HG02973 (cell line): Measurements from ENCODE around the gene B4GALT1.
A peak's percentile ranks its signal among the peaks of the same experiment; 100 is the strongest.
"Not testable (repeated sequence)": the region's sequence is repeated elsewhere in the genome, so short reads cannot be mapped to it uniquely, and the experiment has no call there.

ENCODE experiments used
- ATAC-seq: cut with Tn5 transposase; IDR thresholded peaks from one replicate; pipeline ENCODE4 v1.9.1; 2021; ENCODE audit warnings: moderate library complexity; ENCODE audit not compliant: unreplicated experiment

Gene B4GALT1

DNA sequence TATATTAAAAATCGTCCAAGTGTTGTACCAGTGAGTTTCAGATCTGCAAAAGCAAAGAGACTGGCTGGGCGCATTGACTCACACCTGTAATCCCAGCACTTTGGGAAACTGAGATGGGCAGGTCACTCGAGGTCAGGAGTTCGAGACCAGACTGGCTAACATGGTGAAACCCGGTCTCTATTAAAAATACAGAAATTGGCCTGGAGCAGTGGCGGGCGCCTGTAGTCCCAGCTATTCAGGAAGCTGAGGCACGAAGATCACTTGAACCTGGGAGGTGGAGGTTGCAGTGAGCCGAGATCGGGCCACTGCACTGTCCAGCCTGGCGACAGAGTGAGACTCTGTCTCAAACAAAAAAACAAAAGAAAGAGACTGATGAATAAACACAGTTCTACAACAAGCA lies 18.3 kb upstream of the B4GALT1 start:
- ATAC-seq = no peak

GRCh38 chr9:33184963-33185362 lies 17.8 kb upstream of the B4GALT1 start:
- ATAC-seq = no peak

GRCh38 chr9:33182519-33182918 lies 15.4 kb upstream of the B4GALT1 start:
- ATAC-seq = no peak

DNA sequence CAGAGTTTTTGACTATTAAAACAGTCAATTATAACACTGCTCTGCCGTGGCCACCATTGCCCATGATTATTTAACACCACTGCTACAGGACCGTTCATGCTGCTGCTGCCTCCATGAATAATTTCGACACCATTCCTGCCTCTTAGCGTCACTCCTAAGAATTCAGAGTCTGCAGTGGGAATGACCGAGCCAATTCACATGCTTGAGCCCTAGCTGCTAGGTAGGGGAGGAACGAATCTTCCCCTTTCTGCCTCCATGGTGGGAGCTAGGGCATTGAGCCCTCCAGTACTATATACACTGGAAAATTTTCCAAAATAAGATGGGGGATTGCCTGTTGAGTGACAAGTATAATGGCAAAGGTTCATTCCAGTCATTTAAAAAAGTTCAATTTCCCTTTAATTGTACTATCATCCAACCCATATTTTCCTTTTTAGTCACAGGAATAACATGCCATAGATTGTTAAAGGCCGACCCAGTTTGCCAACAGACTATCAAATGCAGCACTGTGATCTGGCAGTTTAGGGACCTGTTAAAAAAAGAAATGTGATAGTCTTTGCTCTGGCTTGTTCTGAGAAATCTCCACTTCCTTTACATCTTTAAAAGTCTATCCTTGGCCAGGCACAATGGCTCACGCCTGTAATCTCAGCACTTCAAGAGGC lies 13.5 kb upstream of the B4GALT1 start:
- no peak for ATAC-seq

DNA sequence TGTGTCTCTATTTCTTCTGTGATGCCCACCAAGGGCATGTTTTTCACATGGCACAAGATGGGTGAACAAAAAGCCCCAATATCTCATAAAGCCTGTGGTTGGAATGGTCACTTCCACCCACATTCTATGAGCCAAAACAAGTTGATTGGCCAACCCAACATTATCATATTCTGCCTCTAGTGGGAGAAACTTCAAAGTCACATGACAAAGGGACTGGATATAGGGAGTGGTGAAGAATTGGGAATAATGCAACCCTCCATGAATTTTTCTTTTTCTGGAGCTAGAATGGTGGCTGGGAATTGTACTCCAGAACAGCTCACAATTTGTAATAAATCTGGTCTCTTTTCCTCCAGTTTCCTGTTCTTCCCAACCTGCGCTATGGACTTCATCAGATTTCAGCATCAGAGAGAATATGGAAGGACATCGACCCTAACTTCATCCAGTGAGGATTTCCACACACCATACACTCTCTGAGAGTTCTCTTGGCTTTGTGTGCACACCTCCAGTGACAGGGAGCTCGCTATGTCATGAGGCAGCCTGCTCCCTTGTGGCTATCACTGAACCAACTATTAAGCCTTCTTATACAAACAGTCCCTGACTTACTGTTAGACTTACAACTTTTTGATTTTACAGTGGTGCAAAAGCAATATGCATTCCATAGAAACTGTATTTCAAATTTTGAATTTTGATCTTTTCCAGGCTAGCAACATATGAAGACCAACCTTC lies 12.0 kb upstream of the B4GALT1 start:
- ATAC-seq = no peak

- peak; percentile 68 for ATAC-seq
Observed at GRCh38 chr9:33177639-33178038, 10.5 kb upstream of the B4GALT1 start.

GRCh38 chr9:33177086-33177485 lies 9.9 kb upstream of the B4GALT1 start:
- no peak for ATAC-seq

GRCh38 chr9:33175649-33176325 lies 8.7 kb upstream of the B4GALT1 start:
- no peak for ATAC-seq

DNA sequence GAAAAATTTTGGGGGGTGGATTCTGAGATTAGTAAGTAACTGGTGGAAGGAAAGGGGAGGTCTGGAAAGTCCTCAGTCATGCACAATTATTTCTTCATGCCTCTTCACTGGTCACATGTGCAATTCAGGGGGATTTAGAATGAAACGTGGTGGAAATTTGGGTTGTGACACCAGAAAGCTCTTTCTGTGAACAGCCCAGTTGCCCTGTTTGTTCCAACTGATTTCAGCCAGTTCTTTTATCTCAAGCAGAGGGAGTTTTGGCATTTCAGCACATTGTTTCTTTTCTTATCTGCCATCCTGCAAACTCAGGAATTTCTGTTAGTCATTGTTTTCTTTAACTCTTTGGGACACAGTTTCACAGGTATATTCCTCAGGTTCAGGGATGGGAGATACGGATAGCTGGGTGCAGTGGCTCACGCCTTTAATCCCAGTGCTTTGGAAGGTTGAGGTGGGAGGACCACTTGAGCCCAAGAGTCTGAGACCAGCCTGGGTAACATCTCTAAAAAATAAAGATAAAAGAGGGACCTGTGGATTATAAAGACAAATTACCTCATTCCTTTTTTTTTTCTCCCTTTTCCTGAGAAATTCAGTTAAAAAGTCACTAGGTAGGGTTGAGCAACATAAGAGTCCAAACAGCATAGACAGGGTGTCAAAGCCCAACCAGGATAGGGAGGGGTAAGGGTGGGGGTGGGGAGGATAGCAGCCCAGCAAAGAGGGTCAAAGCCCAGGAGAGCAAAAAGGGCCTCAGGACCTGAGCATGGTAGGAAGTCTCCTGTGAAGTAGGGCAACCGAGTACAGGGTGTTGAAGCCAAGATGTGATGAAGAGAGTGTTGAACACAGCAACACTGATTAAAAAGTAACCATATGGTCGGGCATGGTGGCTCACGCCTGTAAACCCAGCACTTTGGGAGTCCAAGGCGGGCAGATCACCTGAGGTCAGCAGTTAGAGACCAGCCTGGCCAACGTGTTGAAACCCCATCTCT lies 5.4 kb upstream of the B4GALT1 start:
- no peak for ATAC-seq

- ATAC-seq = no peak
Observed at GRCh38 chr9:33170464-33171415, 3.6 kb upstream of the B4GALT1 start.

GRCh38 chr9:33168941-33169544 lies 1.9 kb upstream of the B4GALT1 start:
- ATAC-seq = no peak

- ATAC-seq = no peak
Observed at GRCh38 chr9:33167972-33168461, 881 bp upstream of the B4GALT1 start.

DNA sequence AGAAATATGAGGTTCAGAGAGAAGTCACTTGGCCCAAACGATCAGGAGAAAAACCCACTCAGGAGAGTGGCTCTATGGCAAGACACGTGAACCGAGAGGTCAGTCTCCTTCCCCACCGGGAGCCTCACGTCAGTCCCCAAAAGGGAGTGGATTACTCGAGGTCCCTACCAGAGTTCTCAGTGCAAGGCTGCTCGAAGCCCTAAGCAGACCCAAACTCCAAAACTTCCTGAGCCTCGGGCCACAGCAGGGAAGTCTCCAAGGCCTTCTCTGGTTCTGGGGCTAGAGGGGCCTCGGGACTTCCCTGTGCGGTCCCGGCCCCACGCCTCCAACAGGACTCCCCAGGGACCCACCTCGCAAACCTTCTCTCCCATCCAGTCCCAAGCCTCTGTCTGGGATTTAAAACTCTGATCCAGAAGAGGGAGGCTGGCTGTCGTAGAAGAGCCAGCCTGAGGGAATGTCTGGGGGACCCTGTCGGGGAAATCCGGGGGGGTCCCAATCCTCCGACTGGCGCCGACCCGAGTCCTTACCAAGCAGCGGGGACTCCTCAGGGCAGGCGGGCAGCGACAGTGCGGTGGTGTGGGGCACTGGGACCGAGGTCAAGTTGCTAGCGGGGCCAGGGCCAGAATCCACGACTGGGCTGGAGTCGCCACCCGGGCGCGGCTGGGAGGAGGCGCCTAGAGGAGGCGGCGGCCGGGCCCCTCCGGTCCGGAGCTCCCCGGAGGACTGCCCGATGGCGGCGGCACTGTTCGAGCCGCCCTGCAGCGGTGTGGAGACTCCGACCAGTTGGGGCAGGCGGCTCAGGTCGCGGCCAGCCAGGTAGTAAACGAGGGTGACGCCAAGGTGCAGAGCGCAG lies 679 bp downstream of the B4GALT1 start:
- ATAC-seq = peak; percentile 1

- ATAC-seq = no peak
Observed at GRCh38 chr9:33165263-33166151, 1.6 kb downstream of the B4GALT1 start.

GRCh38 chr9:33164921-33165262 lies 2.2 kb downstream of the B4GALT1 start:
- not testable (repeated sequence) for ATAC-seq

DNA sequence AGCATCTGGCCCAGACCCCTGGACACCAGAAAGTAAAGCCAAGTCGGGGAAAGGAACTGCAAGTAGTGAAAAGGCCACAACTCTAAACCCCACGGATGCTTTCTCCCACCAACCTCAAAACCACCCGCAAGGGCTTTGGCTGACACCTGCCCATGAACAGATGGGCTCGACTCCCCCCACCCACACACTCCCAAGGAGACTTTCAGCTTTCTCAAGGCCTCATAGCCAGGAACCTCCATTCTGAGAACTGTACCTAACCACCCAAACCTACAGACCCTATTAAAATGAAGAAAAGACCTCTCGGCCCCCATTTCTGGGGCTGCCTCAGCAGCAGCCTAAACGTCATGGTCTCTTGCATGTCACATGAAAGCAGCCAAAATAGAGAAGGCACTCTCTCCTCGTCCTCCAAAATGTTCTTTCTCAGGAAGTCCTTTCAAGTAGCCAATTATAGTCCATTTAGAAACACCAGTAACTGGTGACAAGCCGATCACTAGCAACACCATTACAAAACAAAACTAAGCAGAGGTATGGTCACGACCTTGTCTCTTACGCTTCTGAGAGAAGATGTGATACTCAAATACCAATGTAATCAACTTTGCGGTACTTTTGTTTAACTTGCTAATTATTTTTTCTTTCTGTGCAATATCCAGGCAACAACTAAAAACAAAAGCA lies 2.9 kb downstream of the B4GALT1 start:
- peak; percentile 25 for ATAC-seq
